ENCODE measurements around the gene CMBL.

- TF ChIP-seq CTCF (IDR thresholded peaks at IDR 0.05) (no peak), EP300 (IDR thresholded peaks at IDR 0.05) (no peak), POLR2AphosphoS5 (IDR thresholded peaks at IDR 0.05) (no peak), POLR2A (IDR thresholded peaks at IDR 0.05) (no peak)
Observed at GRCh38 chr5:10348258-10348657, 40.6 kb upstream of the CMBL start.
